ENCODE results near the gene KIF26B.

Gene KIF26B

GRCh38 chr1:245748240-245748639, 593.5 kb downstream of the KIF26B start:
- DNase-seq (ENCODE audit: low read depth in 2 of 2) = no peak

GRCh38 chr1:245748646-245749045, 593.9 kb downstream of the KIF26B start:
- DNase-seq (ENCODE audit: low read depth in 2 of 2) = no peak

GRCh38 chr1:245749053-245749452, 594.3 kb downstream of the KIF26B start:
- DNase-seq (ENCODE audit: low read depth in 2 of 2) = no peak

DNA sequence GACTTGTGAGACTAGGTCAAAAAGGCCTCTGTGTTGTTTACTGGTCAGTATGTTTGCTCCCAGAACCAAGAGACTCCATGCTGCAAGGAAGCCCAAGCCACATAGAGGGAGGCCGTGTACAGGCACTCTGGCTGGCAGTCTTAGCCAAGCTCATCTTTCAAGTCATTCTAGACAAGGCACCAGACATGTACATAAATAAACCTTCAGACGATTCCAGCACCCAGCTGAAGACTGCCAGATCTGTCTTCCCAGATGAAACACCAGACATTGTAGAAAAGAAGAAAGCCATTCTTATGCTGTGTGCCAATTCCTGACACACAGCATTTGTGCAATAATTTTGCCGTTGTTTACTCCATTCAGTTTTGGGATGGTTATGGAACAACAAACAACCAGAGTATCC, 595.5 kb downstream of the KIF26B start:
- no peak for DNase-seq (ENCODE audit: low read depth in 2 of 2)

- no peak for DNase-seq (ENCODE audit: low read depth in 2 of 2)
Measured at GRCh38 chr1:245751116-245751515, 596.3 kb downstream of the KIF26B start.

GRCh38 chr1:245751726-245752470, 597.1 kb downstream of the KIF26B start:
- DNase-seq (ENCODE audit: low read depth in 2 of 2) = no peak

GRCh38 chr1:245752561-245752960, 597.8 kb downstream of the KIF26B start:
- DNase-seq (ENCODE audit: low read depth in 2 of 2) = no peak

- no peak for DNase-seq (ENCODE audit: low read depth in 2 of 2)
Measured at GRCh38 chr1:245753807-245754206, 599.0 kb downstream of the KIF26B start.

DNA sequence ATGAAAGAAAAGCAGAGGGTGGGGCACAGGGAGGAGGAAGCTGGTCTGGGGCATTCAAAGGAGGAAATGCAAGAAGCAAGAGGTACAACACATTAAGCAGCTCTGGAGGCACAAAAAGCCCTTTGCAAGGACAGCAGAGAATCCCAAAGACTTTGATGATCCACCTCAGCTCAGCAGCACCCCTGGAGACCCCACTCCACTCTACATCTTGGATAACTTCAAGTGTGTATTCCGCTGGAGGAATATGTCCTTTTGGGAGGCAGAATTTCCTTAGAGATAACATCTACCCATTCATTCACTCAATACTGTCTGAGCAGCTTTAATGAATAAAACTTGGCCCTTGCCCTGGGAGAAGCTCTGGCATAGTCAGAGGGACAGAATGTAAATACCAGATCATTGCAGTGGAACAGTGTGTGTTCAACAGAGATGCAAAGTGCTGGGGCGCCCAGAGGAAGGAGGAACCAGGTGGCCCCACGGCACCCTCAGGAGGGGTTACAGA, 599.7 kb downstream of the KIF26B start:
- no peak for DNase-seq (ENCODE audit: low read depth in 2 of 2)
